HG03457 (cell line): ENCODE results near the gene KCNH5.

Source experiments
- ATAC-seq: cut with Tn5 transposase; IDR thresholded peaks from one replicate; pipeline ENCODE4 v1.9.1; 2021; ENCODE audit warnings: moderate number of reproducible peaks; ENCODE audit not compliant: unreplicated experiment

The KCNH5 gene

DNA sequence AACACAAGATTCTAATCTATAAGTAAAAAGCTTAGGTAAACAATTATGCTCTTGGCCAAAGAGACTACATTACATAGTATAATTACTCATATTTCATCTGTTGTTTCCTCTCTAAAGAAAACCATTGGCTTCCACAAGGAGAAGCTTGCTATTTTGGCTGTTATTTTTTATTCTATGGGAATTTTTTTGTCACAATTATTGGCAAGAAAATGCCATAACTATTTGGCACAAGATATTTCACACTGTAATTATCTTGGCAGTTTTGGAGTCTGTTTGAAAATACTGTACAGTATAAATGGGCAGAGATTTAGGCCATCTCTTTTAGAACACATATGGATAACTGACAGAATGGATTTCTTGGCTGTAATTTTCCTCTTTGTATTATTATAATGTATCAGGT lies 51.2 kb downstream of the KCNH5 start:
- no peak for ATAC-seq

DNA sequence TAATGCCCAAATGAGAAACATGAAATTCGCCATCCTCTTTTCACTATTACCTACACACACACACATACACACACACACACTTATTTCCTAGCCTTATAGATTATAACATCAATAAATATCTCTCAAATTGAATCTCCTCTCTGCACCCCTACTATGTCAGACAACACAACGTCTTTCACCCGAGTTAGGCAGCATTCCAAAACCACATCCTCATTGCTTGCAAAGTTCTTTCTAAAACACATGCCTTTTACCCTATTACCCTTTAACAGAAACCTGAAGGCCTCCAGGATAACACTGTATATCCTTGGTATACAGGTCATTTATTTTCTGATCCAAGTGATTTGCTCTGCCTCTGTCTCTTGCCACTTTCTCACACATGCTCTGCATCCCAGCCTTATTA lies 56.3 kb downstream of the KCNH5 start:
- no peak for ATAC-seq

DNA sequence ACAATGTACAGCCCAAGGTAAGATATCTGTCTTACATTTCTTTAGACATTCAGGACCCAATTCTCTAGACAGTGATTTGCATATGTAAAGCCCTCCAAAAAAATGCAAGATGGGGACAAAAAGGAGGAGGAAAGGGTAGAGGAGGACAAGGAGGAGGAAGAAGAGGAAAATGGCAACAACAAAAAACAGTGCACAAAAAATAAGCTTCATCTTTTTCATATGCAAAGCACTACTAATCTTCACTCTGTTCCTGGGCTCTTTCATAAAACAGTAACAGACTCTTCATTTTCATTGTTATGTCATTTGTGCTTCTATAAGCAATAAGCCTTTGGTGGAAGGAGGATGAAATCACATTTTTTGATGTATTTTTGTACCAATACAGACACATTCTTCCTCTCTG lies 61.4 kb downstream of the KCNH5 start:
- ATAC-seq: no peak

DNA sequence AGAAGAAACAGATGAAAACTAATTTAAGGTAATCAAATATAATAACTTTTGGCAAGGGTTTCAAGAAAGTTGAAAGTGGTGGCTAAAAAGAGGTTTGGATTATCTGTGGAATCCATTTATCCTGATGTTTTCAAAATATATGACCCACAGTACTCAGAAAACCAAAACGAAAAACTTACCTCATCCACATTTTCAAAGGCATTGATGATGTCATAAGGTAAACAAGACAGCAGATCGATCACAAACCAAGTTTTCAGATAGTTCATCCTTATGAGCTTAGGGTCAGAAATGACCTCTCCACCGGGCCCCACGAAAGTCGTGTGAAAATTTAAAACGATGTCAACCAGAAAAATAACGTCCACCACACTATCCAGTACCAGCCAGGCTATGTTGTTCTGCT lies 64.6 kb downstream of the KCNH5 start:
- ATAC-seq: no peak

DNA sequence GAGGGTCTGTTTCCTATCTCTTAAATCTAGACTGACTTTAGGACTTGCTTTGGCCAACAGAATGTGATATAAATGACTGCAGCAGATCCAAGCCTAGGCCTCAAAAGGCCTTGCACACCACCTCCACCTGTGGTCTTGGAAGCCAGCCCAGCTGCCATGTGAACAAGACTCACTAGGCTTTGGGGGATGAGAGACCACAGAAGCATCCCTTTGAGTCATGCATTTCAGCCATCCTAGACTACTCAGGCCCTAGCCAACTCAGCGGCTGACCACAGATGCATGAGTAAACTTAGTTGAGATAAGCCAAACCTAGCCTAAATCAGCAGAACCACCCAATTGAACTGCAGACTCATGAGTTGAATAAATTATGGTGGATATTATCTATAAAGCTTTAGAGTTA lies 87.7 kb downstream of the KCNH5 start:
- ATAC-seq: no peak

DNA sequence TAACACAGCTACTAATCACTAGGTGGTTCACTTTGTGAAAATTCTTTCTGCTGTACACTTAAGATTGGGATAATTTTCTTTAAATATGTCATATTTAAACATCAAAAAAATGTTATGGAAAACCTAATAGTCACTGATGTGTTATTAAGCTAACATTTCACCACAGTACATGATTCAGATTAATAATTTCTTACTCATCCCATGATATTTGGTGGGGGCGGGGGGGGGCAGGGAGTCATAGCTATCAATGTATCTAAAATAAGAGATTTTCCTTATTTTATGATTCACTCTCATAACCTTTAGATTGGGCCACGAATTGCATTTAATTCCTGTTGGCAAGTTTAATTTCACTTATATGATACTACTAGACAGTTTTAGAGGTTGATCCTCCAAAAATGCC lies 88.8 kb downstream of the KCNH5 start:
- ATAC-seq: no peak

DNA sequence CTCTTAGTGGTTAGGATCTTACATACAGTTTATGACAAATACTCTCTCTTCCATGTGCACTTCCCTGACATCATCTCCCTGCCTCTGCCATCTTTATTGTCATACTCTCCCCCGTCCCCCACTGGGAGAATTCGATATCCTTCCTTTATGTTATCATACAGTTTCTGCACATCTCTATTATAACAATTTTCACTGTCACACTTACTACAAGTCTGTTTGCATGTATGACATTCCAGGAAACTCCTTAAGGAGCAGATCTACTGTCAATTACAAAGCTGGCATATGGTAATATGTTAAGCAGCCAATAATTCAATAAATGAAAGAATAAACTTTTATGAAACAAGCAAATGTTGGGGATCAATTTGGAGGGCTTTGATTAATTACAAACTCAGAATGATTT lies 91.1 kb downstream of the KCNH5 start:
- ATAC-seq: no peak

DNA sequence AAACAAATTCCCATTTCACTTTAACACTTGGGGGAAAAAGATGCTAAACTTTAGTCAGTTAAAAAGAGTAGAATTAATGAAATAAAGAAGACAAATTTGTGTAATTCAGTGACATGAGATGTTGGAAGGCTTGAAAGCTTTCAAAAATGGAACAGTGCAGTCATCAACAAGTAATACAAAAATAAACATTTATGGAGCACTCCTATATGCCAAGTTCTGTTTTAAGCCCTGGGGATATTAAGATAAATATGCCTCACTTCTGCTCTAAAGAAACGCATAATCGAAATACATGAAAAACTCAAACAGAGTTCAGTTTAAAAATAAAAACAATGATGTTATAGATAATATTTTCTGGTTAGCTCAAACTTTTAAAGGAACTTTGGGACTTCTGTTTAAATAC lies 93.0 kb downstream of the KCNH5 start:
- no peak for ATAC-seq

DNA sequence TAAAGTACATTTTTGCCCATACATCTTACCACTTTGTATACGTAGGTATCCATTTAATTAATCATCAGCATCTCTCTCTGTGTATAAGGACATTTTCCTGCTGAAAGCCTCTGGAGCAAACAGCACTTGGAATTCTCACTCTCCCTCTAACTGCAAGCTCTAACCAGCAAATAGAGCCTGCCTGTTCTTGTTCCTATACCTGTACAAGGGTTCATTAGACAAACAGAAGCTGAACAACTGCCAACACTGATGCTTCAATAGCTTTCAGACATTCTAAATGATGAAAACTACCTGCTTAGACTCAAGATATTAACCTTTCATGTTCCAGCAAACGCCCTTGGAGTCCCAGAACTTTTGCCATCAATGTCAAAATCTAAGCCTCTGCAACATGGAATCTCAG lies 98.0 kb downstream of the KCNH5 start:
- no peak for ATAC-seq

DNA sequence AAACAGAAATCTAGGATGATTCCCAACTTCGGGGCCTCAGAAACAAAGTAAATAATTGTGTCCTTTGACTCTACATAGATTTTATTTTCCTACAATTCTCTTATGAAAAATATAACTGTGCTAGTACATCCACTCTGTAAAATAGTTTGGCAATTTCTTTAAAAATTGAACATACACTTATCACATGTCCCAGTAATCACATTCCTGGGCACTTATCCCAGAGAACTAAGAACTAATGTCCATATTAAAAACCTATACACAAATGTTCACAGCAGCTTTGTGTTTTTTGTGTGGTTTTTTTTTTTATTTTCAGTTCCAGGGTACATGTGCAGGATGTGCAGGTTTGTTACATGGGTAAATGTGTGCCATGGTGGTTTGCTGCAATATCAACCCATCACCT lies 99.0 kb downstream of the KCNH5 start:
- no peak for ATAC-seq

DNA sequence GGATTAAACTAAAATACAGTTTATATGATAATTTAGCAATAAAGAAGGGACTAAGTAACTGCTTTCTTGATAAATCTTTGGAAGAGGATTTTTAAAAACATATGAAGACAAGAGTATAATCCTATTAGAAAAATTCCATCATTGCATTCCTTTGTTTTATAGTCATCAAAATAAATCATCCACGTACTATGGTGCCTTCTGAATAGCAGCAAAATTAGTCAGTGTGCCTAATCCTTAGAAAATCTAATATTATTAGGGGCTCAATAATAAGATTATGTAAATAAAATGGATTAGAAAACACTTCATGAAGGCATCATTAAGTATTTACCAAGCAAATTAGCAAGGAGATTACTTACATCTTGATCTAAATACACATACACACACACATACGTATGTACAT lies 102.1 kb downstream of the KCNH5 start:
- no peak for ATAC-seq

DNA sequence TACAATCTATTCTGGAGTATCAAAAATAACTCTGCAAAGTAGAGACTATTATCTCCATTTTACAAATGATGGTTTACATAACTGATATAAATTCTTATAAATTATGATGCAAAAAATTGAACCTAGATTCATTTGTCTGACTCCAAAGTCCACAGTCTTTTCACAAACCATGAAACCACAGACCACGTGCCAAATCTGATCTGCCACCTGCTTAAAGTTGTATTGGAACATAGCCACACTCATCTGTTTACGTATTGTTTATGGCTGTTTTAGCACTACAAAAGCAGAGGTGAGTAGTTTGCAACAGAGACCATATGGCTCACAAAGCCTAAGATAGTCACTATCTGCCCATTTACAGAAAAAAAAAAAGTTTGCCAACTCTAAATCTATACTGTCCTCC lies 105.3 kb downstream of the KCNH5 start:
- ATAC-seq: no peak

DNA sequence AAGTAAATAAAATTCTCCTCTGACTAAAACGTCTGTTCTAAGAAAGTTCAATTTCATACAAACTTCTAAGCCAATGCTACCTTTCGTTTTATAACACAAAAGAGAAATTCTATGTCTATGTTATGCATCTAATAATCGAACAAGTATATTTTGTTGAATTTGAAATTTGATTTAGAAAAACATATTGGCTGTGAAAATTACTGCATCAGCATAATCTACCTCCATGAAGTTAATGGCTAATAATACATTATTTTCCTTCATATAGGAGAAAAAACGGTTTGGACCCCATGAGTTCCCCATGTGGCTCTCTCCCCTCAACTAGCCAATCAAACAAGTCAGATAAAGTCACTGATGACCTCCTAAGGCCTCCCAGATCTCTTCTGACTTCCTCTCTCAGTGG lies 106.5 kb downstream of the KCNH5 start:
- ATAC-seq: no peak

DNA sequence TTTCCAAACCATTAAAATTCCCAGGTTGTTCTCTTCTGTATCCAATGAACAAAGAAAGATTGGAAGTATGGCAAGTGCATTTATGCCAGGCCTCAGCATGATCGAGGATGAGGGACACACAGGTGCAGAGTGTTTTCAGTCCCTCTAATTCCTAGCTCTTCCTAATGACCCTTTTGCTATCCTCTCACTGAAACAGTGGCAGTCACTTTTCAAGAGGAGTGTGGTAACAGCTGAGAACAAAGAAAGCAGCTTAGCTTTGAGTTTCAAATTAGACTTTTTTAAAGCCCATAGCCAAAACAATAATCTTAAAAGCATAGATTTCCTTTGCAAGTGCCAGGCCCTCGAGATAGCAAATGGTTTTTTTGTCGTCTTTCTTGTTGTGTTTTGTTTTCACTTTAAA lies 110.8 kb downstream of the KCNH5 start:
- ATAC-seq: no peak

DNA sequence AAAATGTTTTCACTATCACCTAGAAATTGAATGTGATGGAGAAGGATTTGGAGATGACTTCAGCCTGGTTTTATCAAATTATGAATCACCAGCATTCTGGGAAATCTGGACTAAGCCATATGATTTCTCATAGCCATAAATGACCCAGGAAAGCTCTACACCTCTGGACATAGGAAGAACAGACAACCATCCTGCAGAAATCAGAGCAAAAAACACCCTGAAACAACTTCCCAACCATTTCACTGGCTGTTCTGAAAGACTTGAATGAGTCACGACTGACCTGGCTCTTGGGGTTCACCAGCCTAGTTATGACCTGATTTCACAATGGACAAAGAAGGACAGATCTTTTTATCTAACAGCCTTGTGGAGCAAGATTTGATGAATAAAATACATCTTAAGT lies 123.8 kb downstream of the KCNH5 start:
- no peak for ATAC-seq

DNA sequence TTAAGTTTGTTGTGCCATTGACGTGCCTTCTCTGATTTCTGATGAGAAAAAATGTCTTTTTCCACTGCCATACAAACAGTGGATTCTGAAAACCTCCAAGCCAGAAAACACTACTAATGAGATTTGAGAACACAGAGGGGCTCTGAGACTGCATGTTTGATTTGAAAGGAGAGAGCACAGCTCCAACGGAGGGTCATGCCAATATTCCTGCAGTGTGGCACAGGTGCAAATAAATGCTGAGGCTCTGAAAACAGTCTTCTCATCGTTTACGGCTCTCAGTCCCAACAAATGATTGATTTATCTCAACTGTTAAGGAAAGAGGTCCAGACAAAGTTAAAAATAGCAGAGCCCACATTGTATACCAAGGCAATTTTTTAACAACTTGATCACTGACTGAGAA lies 128.7 kb downstream of the KCNH5 start:
- no peak for ATAC-seq

DNA sequence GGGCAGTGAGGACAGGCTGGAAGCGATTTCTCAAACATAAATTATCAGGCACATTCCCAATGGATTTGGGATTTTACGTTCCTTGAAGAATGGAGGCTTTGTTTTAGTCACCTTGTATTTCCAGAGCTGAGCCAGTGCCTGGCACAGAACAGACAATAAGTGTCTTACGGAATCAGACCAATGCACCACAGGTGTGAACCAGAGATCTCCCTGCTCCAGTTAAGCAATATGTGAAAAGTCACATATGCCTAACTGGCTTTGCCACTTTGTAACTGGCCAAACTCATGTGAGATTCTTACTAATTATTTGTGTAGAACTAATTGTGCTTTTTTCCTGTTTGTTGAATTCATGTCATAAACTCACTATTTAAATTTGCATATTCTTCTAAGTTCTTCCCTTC lies 130.4 kb downstream of the KCNH5 start:
- ATAC-seq: no peak

DNA sequence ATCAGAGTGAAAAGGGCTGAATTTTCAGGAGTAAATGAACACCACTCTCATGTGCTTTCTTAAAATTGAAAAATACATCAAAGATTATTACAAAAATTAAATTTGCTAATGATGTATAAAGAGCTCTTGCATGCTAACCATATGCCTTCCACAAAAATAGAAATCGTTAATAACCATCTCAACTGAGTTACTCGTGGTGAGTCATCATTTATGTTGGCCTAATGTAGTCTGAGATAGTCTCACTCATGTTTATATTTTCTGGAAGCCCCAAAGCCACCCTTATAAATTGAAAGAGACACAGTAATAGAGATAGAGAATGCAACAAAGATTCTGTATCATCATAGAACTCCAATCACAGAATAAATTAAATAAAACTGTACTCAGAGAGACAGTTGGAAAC lies 131.2 kb downstream of the KCNH5 start:
- ATAC-seq: no peak

DNA sequence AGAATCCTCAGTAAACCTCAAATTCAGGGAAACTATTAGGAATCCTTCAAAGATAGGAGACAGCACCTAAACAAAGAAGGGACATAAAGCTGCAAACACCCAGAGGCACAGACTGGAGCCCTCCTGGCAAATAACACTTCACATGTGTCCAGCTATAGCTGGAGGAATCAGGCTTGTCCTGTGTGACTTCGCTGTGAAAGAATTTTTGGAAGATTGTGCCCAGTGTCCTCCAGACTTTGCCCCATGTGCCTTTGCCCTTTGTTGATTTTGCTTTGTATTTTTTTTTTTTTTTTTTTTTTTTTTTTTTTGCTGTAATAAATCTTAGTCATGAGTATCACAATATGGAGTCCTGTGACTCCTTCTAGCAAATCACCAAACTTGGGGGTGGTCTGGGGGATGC lies 136.8 kb downstream of the KCNH5 start:
- ATAC-seq: no peak

DNA sequence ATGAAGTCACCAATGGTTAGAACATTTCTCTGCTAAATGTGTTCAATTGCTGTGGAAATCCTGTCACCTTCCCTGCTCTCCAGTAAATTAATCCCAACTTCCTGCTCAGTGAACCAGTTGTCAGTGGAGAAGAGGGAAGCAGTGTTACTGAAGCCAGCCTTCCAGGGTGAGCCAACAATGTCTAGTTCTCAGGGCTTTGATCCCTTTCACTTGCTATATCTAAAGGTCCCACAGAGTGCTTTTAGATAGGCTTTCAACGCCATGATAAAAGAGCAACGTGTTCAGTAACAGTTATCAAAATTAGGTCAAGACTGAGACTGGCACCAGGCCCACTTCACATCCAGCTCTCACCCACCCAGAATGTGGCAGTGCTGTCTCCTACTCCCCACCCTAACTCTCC lies 139.7 kb downstream of the KCNH5 start:
- ATAC-seq: no peak

DNA sequence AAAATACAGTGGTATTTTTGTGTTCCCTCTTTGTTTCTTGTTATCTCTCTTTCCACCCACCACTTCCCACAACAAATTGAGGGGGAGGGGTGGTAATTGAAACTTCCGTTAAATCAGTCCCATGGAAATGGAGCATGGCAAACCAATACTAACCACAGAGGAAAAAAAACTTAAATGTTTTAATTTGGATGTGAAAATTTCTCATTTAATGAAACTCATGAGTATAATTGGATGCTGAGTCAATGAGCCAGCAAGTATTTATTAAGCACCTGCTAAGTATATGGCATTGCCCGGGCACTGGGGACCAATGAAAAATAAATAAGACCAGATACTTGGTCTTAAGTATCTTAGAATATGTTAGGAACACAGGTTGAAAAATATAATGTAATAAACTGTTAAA lies 147.5 kb downstream of the KCNH5 start:
- ATAC-seq: no peak

DNA sequence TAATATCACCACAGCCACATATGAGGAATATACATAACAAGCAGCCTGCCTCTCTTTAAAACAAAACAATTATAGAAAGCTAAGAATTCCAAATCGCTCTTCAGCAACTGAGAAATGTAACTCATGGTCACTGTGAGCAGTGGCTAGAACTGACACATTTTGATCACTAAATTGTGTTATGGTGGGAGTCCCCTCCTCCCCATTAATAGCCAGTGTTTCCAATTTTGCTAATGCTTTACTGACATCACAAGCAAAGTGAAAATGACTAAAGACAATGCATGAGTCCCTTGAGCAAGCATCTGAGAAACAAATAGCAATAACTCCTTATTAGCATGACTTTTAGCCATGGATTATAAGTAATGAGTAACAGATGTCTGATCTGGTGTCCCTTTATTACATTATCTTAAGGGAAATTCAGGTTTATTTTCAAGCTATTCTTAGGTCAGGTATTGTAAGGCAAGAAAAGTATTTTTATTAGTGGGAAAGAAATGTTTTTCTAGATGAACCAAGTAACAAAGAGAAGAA lies 148.3 kb downstream of the KCNH5 start:
- ATAC-seq: no peak

DNA sequence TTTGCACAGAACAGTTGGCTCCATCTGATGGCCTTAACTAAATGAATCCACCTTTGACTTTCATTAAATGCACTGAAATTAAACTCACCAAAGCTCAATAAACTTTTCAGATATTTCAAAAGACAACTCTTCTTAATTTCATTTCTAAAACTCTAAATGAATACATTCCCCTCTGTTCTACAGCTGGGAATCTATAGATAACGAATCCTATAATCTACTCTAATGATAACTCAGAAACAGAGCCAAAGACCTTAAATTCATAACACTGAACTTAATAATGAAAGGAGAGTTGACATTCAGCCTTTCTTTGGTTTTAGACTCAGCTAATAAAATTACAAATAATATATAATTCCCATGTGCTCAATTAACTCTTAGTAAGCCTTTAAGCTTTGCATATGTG lies 150.5 kb downstream of the KCNH5 start:
- no peak for ATAC-seq

DNA sequence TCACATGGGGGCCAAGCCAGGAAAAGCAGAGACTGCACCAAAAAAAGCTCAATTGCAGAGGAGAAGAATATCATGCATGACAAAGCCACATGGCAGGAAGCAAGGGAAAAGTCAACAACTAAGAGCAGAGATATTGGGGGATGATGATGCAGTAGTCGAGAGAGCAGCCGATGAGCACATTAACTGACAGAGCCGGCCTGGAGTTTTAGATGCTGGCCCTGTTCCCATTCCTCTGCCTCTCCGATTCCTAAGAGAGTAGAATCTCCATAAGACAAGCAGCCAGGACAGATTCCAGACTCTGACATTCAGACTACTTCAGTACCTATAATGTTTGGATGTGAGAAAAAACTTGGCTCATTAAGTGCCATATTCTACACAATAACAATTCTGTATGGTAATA lies 155.9 kb downstream of the KCNH5 start:
- ATAC-seq: no peak
